Mesenteric fat pad (tissue), 1 donor: ENCODE data around the gene PIK3C2A. TPM values are rescaled to one million over a fixed set of nuclear protein-coding genes. Genes with fewer than 3 reads are reported as not detected.

Experiments used
- DNase-seq: peaks from one replicate; pipeline ENCODE4 v3.0.0-alpha.2; 2020; ENCODE audit warnings: low spot score
- total RNA-seq: library from RNA; stranded (reverse); fragmentation: NEBNext Ultra II Directional; extraction: Animal tissue kit (Norgen Biotek cat#: 25700); gene quantifications from one replicate; pipeline ENCODE4 v1.2.1, GENCODE V29; 2021
- donor health status: DM: yes; HTN: yes; CAD: no.

Gene PIK3C2A
- total RNA-seq, 1 donor from 2014 or later = 80.5 TPM

GRCh38 chr11:17218403-17218802, 10.6 kb upstream of the PIK3C2A start:
- no peak for DNase-seq

- DNase-seq = no peak
Measured at GRCh38 chr11:17217401-17217800, 9.6 kb upstream of the PIK3C2A start.

GRCh38 chr11:17214338-17214737, 6.6 kb upstream of the PIK3C2A start:
- DNase-seq = no peak

- no peak for DNase-seq
Measured at GRCh38 chr11:17211286-17211685, 3.5 kb upstream of the PIK3C2A start.

- DNase-seq = no peak
Measured at GRCh38 chr11:17209939-17210245, 2.1 kb upstream of the PIK3C2A start.

- no peak for DNase-seq
Measured at GRCh38 chr11:17208257-17208999, 642 bp upstream of the PIK3C2A start.

- DNase-seq = no peak
Measured at GRCh38 chr11:17206463-17206862, 1.3 kb downstream of the PIK3C2A start.

- DNase-seq = no peak
Measured at GRCh38 chr11:17197431-17197898, 10.3 kb downstream of the PIK3C2A start.

GRCh38 chr11:17188675-17189074, 19.1 kb downstream of the PIK3C2A start:
- DNase-seq = no peak

- no peak for DNase-seq
Measured at GRCh38 chr11:17186932-17187692, 20.7 kb downstream of the PIK3C2A start.

- no peak for DNase-seq
Measured at GRCh38 chr11:17185938-17186337, 21.8 kb downstream of the PIK3C2A start.

GRCh38 chr11:17184882-17185587, 22.8 kb downstream of the PIK3C2A start:
- DNase-seq = no peak

- no peak for DNase-seq
Measured at GRCh38 chr11:17183836-17184235, 23.9 kb downstream of the PIK3C2A start.

- no peak for DNase-seq
Measured at GRCh38 chr11:17179970-17180369, 27.8 kb downstream of the PIK3C2A start.

GRCh38 chr11:17173332-17173731, 34.5 kb downstream of the PIK3C2A start:
- no peak for DNase-seq

- DNase-seq = no peak
Measured at GRCh38 chr11:17171916-17172315, 35.9 kb downstream of the PIK3C2A start.

- DNase-seq = no peak
Measured at GRCh38 chr11:17171343-17171742, 36.4 kb downstream of the PIK3C2A start.

- no peak for DNase-seq
Measured at GRCh38 chr11:17169876-17170275, 37.9 kb downstream of the PIK3C2A start.

- DNase-seq = no peak
Measured at GRCh38 chr11:17165247-17165890, 42.4 kb downstream of the PIK3C2A start.

GRCh38 chr11:17164361-17165246, 43.2 kb downstream of the PIK3C2A start:
- no peak for DNase-seq

- no peak for DNase-seq
Measured at GRCh38 chr11:17163736-17164135, 44.0 kb downstream of the PIK3C2A start.
